ENCODE results near the gene COMTD1. TPM values are rescaled to one million over a fixed set of nuclear protein-coding genes. Genes with fewer than 3 reads are reported as not detected.

COMTD1 gene
- total RNA-seq, 5 donors from 2014 or later (not counting 1 experiment from before 2014, with no cell fraction given): 11.2 to 39.0 (median 33.8) TPM

GRCh38 chr10:75233444-75234016 lies 2.2 kb downstream of the COMTD1 start:
- ATAC-seq (replicated peaks in 1 of 4): no peak
- Mint-ChIP-seq H3K4me1 (peaks cover 27 to 42% (median 28%) of the 10 kb centered on the region in 3 donors), H3K27ac (peak overlapping the region; percentile 81 to 86), H3K27me3 (no peaks in the 10 kb centered on the region), H3K9me3 (no peaks in the 10 kb centered on the region), H3K4me3 (peak overlapping the region; percentile 72 to 83 (median 79)), H3K36me3 (peaks cover 27% of the 10 kb centered on the region)
- Histone ChIP-seq H3K36me3 (ENCODE audit: control insufficient read depth in 2 of 2, extremely low read depth in 1 of 2, insufficient read depth in 1 of 2, low read length in 1 of 2) (peaks cover 0 to 28% of the 10 kb centered on the region in 2 donors), H3K27ac (ENCODE audit: low read length) (peak overlapping the region; percentile 85), H3K27me3 (replicated peaks in 1 of 2; ENCODE audit: control insufficient read depth in 2 of 2, extremely low read depth in 1 of 2, insufficient read depth in 2 of 2, low read length in 1 of 2) (no peaks in the 10 kb centered on the region), H3K4me3 (ENCODE audit: control insufficient read depth in 1 of 2, extremely low read depth in 1 of 2, low read length in 1 of 2) (peak overlapping the region; percentile 44 to 82), H3K4me1 (ENCODE audit: control insufficient read depth in 1 of 2, extremely low read depth in 1 of 2, insufficient read depth in 2 of 2, low read length in 2 of 2) (peaks cover 0 to 28% of the 10 kb centered on the region in 2 experiments), H3K9me3 (no peaks in the 10 kb centered on the region)
- WGBS (ENCODE audit: insufficient coverage): 52% methylated on average over 10 of the region's 14 CpGs
- CTCF ChIA-PET: interaction anchor here in 1 of 2 donors (1.0 to 1.5 kb wide), 3 partner anchors 46 to 190 kb away, joined by 3 to 7 read pairs (median 4); no protein-coding TSS in a partner anchor
- POLR2A ChIA-PET: interaction anchor here (0.6 to 2.8 kb wide), 3 partner anchors 23 to 980 kb away, joined by 3 to 7 read pairs (median 4); partner anchors contain the start of gene VDAC2 (in 2 of the 2)
- peak in 8 of 35 experiments; percentile 3 to 32 (median 10) for DNase-seq

- Histone ChIP-seq H3K27me3 (replicated peaks in 1 of 2; ENCODE audit: control insufficient read depth in 2 of 2, extremely low read depth in 1 of 2, insufficient read depth in 2 of 2, low read length in 1 of 2) (no peaks in the 10 kb centered on the region), H3K36me3 (ENCODE audit: control insufficient read depth in 2 of 2, extremely low read depth in 1 of 2, insufficient read depth in 1 of 2, low read length in 1 of 2) (peaks cover 0 to 37% of the 10 kb centered on the region in 2 donors), H3K4me1 (ENCODE audit: control insufficient read depth in 1 of 2, extremely low read depth in 1 of 2, insufficient read depth in 2 of 2, low read length in 2 of 2) (peaks cover 0 to 28% of the 10 kb centered on the region in 2 experiments), H3K9me3 (no peaks in the 10 kb centered on the region), H3K4me3 (ENCODE audit: control insufficient read depth in 1 of 2, extremely low read depth in 1 of 2, low read length in 1 of 2) (no peak overlapping the region), H3K27ac (ENCODE audit: low read length) (peak overlapping the region; percentile 44)
- CTCF ChIA-PET: interaction anchor here (0.8 to 5.6 kb wide), 8 partner anchors 16 to 985 kb away, joined by 3 to 74 read pairs (median 8); partner anchors contain the start of gene VDAC2 (in 1 of the 2)
- peaks cover 28% of the 10 kb centered on the region for H3K36me3 Mint-ChIP-seq
- H3K9me3 Mint-ChIP-seq: no peaks in the 10 kb centered on the region
- POLR2A ChIA-PET: interaction anchor here (0.6 to 2.8 kb wide), 7 partner anchors 21 to 1985 kb away, joined by 3 to 12 read pairs (median 6); partner anchors contain the start of gene VDAC2 (in 2 of the 2)
- H3K4me1 Mint-ChIP-seq: peaks cover 30 to 45% (median 32%) of the 10 kb centered on the region in 3 donors
- peak overlapping the region; percentile 35 to 47 for H3K27ac Mint-ChIP-seq
- DNase-seq (no peak), ATAC-seq (replicated peaks in 1 of 4) (no peak)
- no peaks in the 10 kb centered on the region for H3K27me3 Mint-ChIP-seq
- WGBS (ENCODE audit: insufficient coverage): 88% methylated on average over 3 of the region's 4 CpGs
- H3K4me3 Mint-ChIP-seq: no peak overlapping the region
Measured at GRCh38 chr10:75231672-75232581, 3.8 kb downstream of the COMTD1 start.

GRCh38 chr10:75230600-75231038 lies 5.1 kb downstream of the COMTD1 start:
- Mint-ChIP-seq H3K9me3 (no peaks in the 10 kb centered on the region), H3K36me3 (peaks cover 33% of the 10 kb centered on the region)
- H3K27ac ChIP-seq (ENCODE audit: low read length): peak overlapping the region; percentile 44

GRCh38 chr10:75229971-75230370 lies 5.8 kb downstream of the COMTD1 start:
- Mint-ChIP-seq H3K4me3 (no peak overlapping the region), H3K27me3 (no peaks in the 10 kb centered on the region), H3K9me3 (no peaks in the 10 kb centered on the region), H3K27ac (peak overlapping the region; percentile 7 to 19), H3K4me1 (peaks cover 39 to 57% (median 40%) of the 10 kb centered on the region in 3 donors), H3K36me3 (peaks cover 37% of the 10 kb centered on the region)
- ATAC-seq (replicated peaks in 1 of 4) (no peak), DNase-seq (no peak)
- no CpG with 5 or more reads among the region's 3 CpGs for WGBS (ENCODE audit: insufficient coverage)
- Histone ChIP-seq H3K4me1 (ENCODE audit: control insufficient read depth in 1 of 2, extremely low read depth in 1 of 2, insufficient read depth in 2 of 2, low read length in 2 of 2) (peaks cover 0 to 22% of the 10 kb centered on the region in 2 experiments), H3K27me3 (replicated peaks in 1 of 2; ENCODE audit: control insufficient read depth in 2 of 2, extremely low read depth in 1 of 2, insufficient read depth in 2 of 2, low read length in 1 of 2) (no peaks in the 10 kb centered on the region), H3K9me3 (no peaks in the 10 kb centered on the region), H3K4me3 (ENCODE audit: control insufficient read depth in 1 of 2, extremely low read depth in 1 of 2, low read length in 1 of 2) (no peak overlapping the region), H3K27ac (ENCODE audit: low read length) (peak overlapping the region; percentile 33), H3K36me3 (ENCODE audit: control insufficient read depth in 2 of 2, extremely low read depth in 1 of 2, insufficient read depth in 1 of 2, low read length in 1 of 2) (peaks cover 0 to 49% of the 10 kb centered on the region in 2 donors)
- ChIA-PET POLR2A (interaction anchor here (0.6 to 1.5 kb wide), 4 partner anchors 14 to 100 kb away, joined by 5 to 9 read pairs (median 7); partner anchors contain the start of gene VDAC2 (in 1 of the 2)), CTCF (interaction anchor here (0.6 to 5.6 kb wide), 11 partner anchors 15 to 986 kb away, joined by 3 to 74 read pairs (median 4); partner anchors contain the start of gene VDAC2 (in 1 of the 2))

More at GRCh38 chr10:75230600-75231038, 5.1 kb downstream of the COMTD1 start:
- Histone ChIP-seq H3K4me1 (ENCODE audit: control insufficient read depth in 1 of 2, extremely low read depth in 1 of 2, insufficient read depth in 2 of 2, low read length in 2 of 2) (peaks cover 0 to 28% of the 10 kb centered on the region in 2 experiments), H3K27me3 (replicated peaks in 1 of 2; ENCODE audit: control insufficient read depth in 2 of 2, extremely low read depth in 1 of 2, insufficient read depth in 2 of 2, low read length in 1 of 2) (no peaks in the 10 kb centered on the region), H3K9me3 (no peaks in the 10 kb centered on the region), H3K36me3 (ENCODE audit: control insufficient read depth in 2 of 2, extremely low read depth in 1 of 2, insufficient read depth in 1 of 2, low read length in 1 of 2) (peaks cover 0 to 43% of the 10 kb centered on the region in 2 donors), H3K4me3 (ENCODE audit: control insufficient read depth in 1 of 2, extremely low read depth in 1 of 2, low read length in 1 of 2) (no peak overlapping the region)
- no peak overlapping the region for H3K4me3 Mint-ChIP-seq
- ATAC-seq (replicated peaks in 1 of 4) (peak; percentile 38 to 58 (median 42)), DNase-seq (peak; percentile 77 to 97 (median 93))
- CTCF ChIA-PET: interaction anchor here (0.7 to 5.6 kb wide), 13 partner anchors 8 to 986 kb away, joined by 3 to 74 read pairs (median 3); partner anchors contain the start of gene VDAC2 (in 1 of the 2)
- 0% methylated on average over 3 of the region's 5 CpGs for WGBS (ENCODE audit: insufficient coverage)
- POLR2A ChIA-PET: interaction anchor here in 1 of 2 donors (0.6 to 1.5 kb wide), 3 partner anchors 20 to 1385 kb away, joined by 7 to 9 read pairs (median 8); partner anchors contain the start of gene VDAC2
- peaks cover 32 to 50% (median 33%) of the 10 kb centered on the region in 3 donors for H3K4me1 Mint-ChIP-seq
- H3K27ac Mint-ChIP-seq: peak overlapping the region; percentile 81 to 95
- no peaks in the 10 kb centered on the region for H3K27me3 Mint-ChIP-seq

GRCh38 chr10:75228834-75229233 lies 6.9 kb downstream of the COMTD1 start:
- Mint-ChIP-seq H3K27ac (peak overlapping the region; percentile 70 to 86), H3K4me3 (no peak overlapping the region), H3K4me1 (peaks cover 50 to 68% (median 51%) of the 10 kb centered on the region in 3 donors), H3K9me3 (no peaks in the 10 kb centered on the region), H3K36me3 (peaks cover 46% of the 10 kb centered on the region), H3K27me3 (no peaks in the 10 kb centered on the region)
- Histone ChIP-seq H3K9me3 (no peaks in the 10 kb centered on the region), H3K36me3 (ENCODE audit: control insufficient read depth in 2 of 2, extremely low read depth in 1 of 2, insufficient read depth in 1 of 2, low read length in 1 of 2) (peaks cover 0 to 60% of the 10 kb centered on the region in 2 donors), H3K4me3 (ENCODE audit: control insufficient read depth in 1 of 2, extremely low read depth in 1 of 2, low read length in 1 of 2) (no peak overlapping the region), H3K4me1 (ENCODE audit: control insufficient read depth in 1 of 2, extremely low read depth in 1 of 2, insufficient read depth in 2 of 2, low read length in 2 of 2) (peaks cover 0 to 24% of the 10 kb centered on the region in 2 experiments), H3K27me3 (replicated peaks in 1 of 2; ENCODE audit: control insufficient read depth in 2 of 2, extremely low read depth in 1 of 2, insufficient read depth in 2 of 2, low read length in 1 of 2) (no peaks in the 10 kb centered on the region), H3K27ac (ENCODE audit: low read length) (peak overlapping the region; percentile 26)
- WGBS (ENCODE audit: insufficient coverage): 95% methylated on average over 4 of the region's 4 CpGs
- CTCF ChIA-PET: interaction anchor here (0.7 to 5.6 kb wide), 7 partner anchors 10 to 115 kb away, joined by 3 to 74 read pairs (median 4); partner anchors contain the start of gene VDAC2 (in 1 of the 2)
- ATAC-seq (replicated peaks in 1 of 4) (no peak), DNase-seq (no peak)
- POLR2A ChIA-PET: interaction anchor here in 1 of 2 donors (0.7 to 1.2 kb wide), 2 partner anchors 18 to 1993 kb away, joined by 3 read pairs; no protein-coding TSS in a partner anchor

Measured in T-cell (primary cell).